ENCODE results near the gene HOMER1. TPM values are rescaled to one million over a fixed set of nuclear protein-coding genes. Genes with fewer than 3 reads are reported as not detected.
A peak's percentile ranks its signal among the peaks of the same experiment; 100 is the strongest.
"Not testable (repeated sequence)": the region's sequence is repeated elsewhere in the genome, so short reads cannot be mapped to it uniquely, and the experiment has no call there.

Gene HOMER1
- total RNA-seq, 6 experiments from 2014 or later: 2.0 to 5.1 (median 2.9) TPM

DNA sequence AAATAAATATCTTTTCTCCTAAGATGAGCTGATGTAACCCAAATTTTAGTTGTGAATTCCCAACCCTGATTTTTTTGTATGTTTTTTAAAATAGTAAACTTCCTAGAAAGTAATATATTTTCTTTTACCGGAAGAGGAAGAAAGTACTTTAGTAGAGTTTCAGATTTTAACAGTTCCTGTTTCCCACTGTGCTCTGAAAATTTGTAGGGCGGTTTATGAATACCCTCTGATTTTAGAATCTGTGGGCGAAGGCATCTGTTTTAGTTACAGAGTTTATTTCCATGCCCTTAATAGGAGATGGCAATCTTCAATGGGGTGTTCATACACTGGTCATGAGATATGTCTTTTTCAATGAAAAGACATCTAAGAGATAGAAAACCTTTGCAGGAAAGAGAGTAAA lies 3.7 kb upstream of the HOMER1 start:
- no peak for DNase-seq
- no peaks in the 10 kb centered on the region for H3K36me3 Mint-ChIP-seq (ENCODE audit: low read depth)
- no peak overlapping the region for H3K27ac Mint-ChIP-seq
- H3K4me3 Mint-ChIP-seq: no peak overlapping the region
- peaks cover 13% of the 10 kb centered on the region for H3K4me1 Mint-ChIP-seq (ENCODE audit: low read depth)
- no peaks in the 10 kb centered on the region for H3K9me3 Mint-ChIP-seq
- TF ChIP-seq, protein P1, sequence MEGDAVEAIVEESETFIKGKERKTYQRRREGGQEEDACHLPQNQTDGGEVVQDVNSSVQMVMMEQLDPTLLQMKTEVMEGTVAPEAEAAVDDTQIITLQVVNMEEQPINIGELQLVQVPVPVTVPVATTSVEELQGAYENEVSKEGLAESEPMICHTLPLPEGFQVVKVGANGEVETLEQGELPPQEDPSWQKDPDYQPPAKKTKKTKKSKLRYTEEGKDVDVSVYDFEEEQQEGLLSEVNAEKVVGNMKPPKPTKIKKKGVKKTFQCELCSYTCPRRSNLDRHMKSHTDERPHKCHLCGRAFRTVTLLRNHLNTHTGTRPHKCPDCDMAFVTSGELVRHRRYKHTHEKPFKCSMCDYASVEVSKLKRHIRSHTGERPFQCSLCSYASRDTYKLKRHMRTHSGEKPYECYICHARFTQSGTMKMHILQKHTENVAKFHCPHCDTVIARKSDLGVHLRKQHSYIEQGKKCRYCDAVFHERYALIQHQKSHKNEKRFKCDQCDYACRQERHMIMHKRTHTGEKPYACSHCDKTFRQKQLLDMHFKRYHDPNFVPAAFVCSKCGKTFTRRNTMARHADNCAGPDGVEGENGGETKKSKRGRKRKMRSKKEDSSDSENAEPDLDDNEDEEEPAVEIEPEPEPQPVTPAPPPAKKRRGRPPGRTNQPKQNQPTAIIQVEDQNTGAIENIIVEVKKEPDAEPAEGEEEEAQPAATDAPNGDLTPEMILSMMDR (IDR thresholded peaks at IDR 0.05): no peak
- H3K27me3 Mint-ChIP-seq (ENCODE audit: insufficient read depth): peaks cover 6% of the 10 kb centered on the region

DNA sequence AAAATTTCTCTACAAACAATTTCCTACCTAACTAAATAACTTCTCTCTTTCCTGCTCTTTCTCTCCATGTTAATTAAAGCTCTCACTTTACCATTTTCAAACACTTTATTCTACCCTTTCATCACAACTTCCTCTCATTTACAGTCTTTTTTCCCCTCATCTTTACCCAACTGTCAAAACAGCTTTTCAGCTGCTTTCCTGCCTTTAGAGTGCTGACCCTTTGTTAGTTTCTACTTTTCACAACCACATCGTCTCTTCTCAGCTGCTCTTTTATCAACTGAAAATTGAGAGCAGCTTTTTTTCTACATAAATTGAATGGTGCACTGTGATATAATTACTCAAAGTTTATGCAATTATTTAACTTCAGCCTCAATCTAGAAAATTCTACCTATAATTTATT lies 3.1 kb upstream of the HOMER1 start:
- TF ChIP-seq, protein P1 (IDR thresholded peaks at IDR 0.05): no peak
- Mint-ChIP-seq H3K4me3 (no peak overlapping the region), H3K27ac (no peak overlapping the region), H3K9me3 (no peaks in the 10 kb centered on the region), H3K4me1 (ENCODE audit: low read depth) (peaks cover 19% of the 10 kb centered on the region), H3K36me3 (ENCODE audit: low read depth) (no peaks in the 10 kb centered on the region), H3K27me3 (ENCODE audit: insufficient read depth) (peaks cover 6% of the 10 kb centered on the region)
- no peak for DNase-seq

DNA sequence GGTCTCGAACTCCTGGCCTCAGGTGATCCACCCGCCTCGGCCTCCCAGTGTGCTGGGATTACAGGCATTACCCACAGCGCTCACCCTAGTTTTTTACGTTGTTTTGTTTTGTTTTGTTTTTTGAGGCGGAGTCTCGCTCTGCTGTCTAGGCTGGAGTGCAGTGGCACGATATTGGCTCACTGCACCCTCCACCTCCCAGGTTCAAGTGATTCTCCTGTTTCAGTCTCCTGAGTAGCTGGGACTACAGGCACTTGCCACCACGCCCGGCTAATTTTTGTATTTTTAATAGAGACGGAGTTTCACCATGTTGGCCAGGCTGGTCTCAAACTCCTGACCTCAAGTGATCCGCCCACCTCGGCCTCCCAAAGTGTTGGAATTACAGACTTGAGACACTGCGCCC lies 2.4 kb upstream of the HOMER1 start:
- not testable (repeated sequence) for H3K27ac Mint-ChIP-seq; DNase-seq; H3K27me3 Mint-ChIP-seq (ENCODE audit: insufficient read depth); H3K36me3 Mint-ChIP-seq (ENCODE audit: low read depth); H3K4me3 Mint-ChIP-seq; H3K9me3 Mint-ChIP-seq
- peaks cover 24% of the 10 kb centered on the region for H3K4me1 Mint-ChIP-seq (ENCODE audit: low read depth)

DNA sequence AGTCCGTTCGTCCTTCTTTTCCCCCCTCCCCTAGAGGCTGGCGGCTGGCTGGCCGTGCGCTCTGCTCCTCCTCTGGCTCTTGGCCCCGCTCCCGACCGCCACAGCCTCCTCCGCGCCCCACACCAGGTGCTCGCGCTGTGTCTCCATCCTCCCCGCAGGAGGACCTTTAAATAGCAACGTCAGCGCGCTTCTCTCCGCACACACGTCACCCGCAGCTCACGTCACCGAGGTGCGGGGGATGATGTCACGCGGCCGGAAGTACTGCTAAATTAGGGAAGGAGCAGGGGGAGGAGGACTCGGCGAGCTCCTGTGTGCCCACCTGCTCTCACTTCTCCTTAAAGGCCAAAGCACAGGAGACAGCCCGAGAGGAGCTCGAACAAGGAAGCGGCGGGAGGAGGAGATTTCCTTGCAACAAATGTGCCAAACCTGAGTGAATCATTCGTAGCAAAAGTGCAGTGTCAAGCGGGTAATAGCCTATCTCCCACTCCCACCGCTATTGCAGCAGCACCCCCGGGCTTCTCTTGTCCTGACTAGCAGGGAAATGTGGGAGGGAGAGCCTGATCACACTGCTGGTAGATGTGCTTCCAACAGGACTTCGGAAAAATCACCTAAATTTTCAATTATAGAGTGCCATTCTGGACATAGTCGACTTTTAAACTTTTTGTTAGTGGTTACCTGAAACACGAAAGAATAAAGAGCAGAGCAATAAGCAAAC lies 614 bp upstream of the HOMER1 start:
- peak; percentile 72 for DNase-seq
- H3K4me3 Mint-ChIP-seq: peak overlapping the region; percentile 94
- TF ChIP-seq, protein P1 (IDR thresholded peaks at IDR 0.05): no peak
- H3K27me3 Mint-ChIP-seq (ENCODE audit: insufficient read depth): peaks cover 8% of the 10 kb centered on the region
- no peaks in the 10 kb centered on the region for H3K9me3 Mint-ChIP-seq
- H3K27ac Mint-ChIP-seq: peak overlapping the region; percentile 93
- H3K36me3 Mint-ChIP-seq (ENCODE audit: low read depth): no peaks in the 10 kb centered on the region
- H3K4me1 Mint-ChIP-seq (ENCODE audit: low read depth): peaks cover 30% of the 10 kb centered on the region

DNA sequence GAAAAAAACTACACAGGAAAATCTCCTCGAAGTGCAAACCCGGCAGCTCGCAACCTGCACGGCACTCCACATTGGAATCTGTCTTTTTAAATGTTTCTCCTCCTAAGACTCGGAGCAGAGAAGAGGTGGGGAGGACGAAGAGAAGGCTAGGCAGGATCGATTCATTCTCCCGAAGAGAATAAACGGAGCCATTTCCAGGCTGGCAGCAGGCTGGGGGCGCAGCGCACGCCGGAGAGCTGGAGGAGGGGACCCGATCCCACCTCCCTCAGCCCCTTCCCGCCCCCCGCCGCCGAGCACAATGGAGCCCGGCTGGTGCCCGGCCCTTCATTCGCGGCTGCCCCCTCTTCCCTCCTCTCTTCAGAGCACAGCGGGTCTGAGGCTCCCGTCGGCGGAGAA lies 628 bp downstream of the HOMER1 start:
- DNase-seq: peak; percentile 13
- peaks cover 8% of the 10 kb centered on the region for H3K27me3 Mint-ChIP-seq (ENCODE audit: insufficient read depth)
- TF ChIP-seq, protein P1 (IDR thresholded peaks at IDR 0.05): no peak
- H3K4me1 Mint-ChIP-seq (ENCODE audit: low read depth): peaks cover 42% of the 10 kb centered on the region
- H3K27ac Mint-ChIP-seq: peak overlapping the region; percentile 81
- no peaks in the 10 kb centered on the region for H3K9me3 Mint-ChIP-seq
- H3K4me3 Mint-ChIP-seq: peak overlapping the region; percentile 91
- H3K36me3 Mint-ChIP-seq (ENCODE audit: low read depth): no peaks in the 10 kb centered on the region

DNA sequence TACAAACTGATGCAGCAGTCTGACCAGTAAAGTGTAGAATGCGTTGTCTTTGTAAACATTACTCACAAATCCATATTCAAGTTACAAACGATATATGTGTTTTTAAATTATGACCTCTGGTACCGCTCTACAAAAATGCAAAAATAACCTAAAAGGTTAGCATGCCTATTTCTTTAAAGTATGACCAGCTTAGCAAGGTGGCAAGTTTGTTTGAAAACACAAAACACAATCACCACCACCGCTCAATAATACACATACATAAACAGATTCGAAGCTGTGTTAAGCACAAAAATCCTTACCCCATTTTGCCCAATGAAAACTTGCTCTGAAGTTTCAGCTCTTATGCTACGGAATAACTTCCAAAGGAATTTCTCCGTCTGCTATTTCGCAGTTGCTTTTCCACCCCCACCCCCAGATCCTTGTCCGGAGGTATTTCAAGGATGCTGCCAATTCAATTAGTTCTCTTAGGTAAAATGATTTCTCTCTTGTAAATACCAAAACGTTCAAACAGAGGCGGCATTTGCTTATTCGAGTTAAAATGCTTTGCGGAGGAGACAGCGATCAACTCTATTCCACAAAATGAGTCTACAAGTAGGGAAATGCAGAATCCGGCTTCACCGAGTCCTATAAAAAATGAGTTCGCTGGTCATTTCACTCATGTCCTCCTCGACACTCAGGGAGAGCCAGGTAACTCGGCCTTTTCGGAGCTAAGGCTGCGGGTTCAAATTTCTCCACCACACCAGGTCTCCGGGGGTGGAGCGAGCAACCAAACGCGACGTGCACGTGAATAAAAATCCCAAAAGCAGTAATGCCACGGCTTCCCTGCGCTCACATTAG lies 1.2 kb downstream of the HOMER1 start:
- Mint-ChIP-seq H3K27ac (peak overlapping the region; percentile 81), H3K9me3 (no peaks in the 10 kb centered on the region), H3K4me3 (peak overlapping the region; percentile 91), H3K27me3 (ENCODE audit: insufficient read depth) (peaks cover 8% of the 10 kb centered on the region), H3K36me3 (ENCODE audit: low read depth) (no peaks in the 10 kb centered on the region), H3K4me1 (ENCODE audit: low read depth) (peaks cover 47% of the 10 kb centered on the region)
- TF ChIP-seq, protein P1 (IDR thresholded peaks at IDR 0.05): no peak
- peak; percentile 9 for DNase-seq
